K562 (cell line): ENCODE data around the gene PDCL3. TPM values are rescaled to one million over a fixed set of nuclear protein-coding genes. Genes with fewer than 3 reads are reported as not detected.
A peak's percentile ranks its signal among the peaks of the same experiment; 100 is the strongest.

Experiments
- BRCA1 ChIP-seq, 2 experiments: fragments of 450-650 bp in 1 of 2; sonication (generic) in 1 of 2; formaldehyde crosslinking in 1 of 2; IDR thresholded peaks; 2 replicates each; pipeline versions ENCODE4 v1.5.0 to v1.6.1; 2017 to 2020; ENCODE audit warnings: mild to moderate bottlenecking in 1 of 2, missing genetic modification reagents in 1 of 2
- CREM ChIP-seq: IDR thresholded peaks from 2 replicates; pipeline ENCODE4 v1.6.1; 2014; ENCODE audit warnings: antibody characterized with exemption, low read depth
- ETV5 ChIP-seq: sonication (generic); formaldehyde crosslinking; IDR thresholded peaks from 2 replicates; pipeline ENCODE4 v1.4.0; 2020; ENCODE audit warnings: low read depth, mild to moderate bottlenecking, missing genetic modification reagents
- GMEB1 ChIP-seq: fragments of 250-450 bp; sonication (Bioruptor Pico); IDR thresholded peaks from 2 replicates; pipeline ENCODE4 v1.4.0; 2020; ENCODE audit warnings: mild to moderate bottlenecking
- HLTF ChIP-seq: fragments of 450-650 bp; IDR thresholded peaks from 2 replicates; pipeline ENCODE4 v1.6.1; 2016
- KHSRP ChIP-seq: fragments of 450-650 bp; IDR thresholded peaks from 2 replicates; pipeline ENCODE4 v1.6.1; 2017
- MAFF ChIP-seq: IDR thresholded peaks from 2 replicates; pipeline ENCODE4 v1.6.1; 2012; ENCODE audit warnings: low read length, improper control_type of control experiment
- MCM2 ChIP-seq: fragments of 450-650 bp; IDR thresholded peaks from 2 replicates; pipeline ENCODE4 v1.6.1; 2017; ENCODE audit warnings: low read depth, mild to moderate bottlenecking
- MEF2A ChIP-seq: IDR thresholded peaks from 2 replicates; pipeline ENCODE4 v1.6.1; 2011; ENCODE audit warnings: low read depth, mild to moderate bottlenecking, low read length, moderate library complexity; ENCODE audit not compliant: control insufficient read depth
- MEIS2 ChIP-seq: fragments of 450-650 bp; IDR thresholded peaks from 2 replicates; pipeline ENCODE4 v1.6.1; 2014; ENCODE audit warnings: mild to moderate bottlenecking; ENCODE audit not compliant: partially characterized antibody
- NBN ChIP-seq: fragments of 450-650 bp; IDR thresholded peaks from 2 replicates; pipeline ENCODE4 v1.6.1; 2016; ENCODE audit warnings: low read depth, mild to moderate bottlenecking
- PTRF ChIP-seq: fragments of 450-650 bp; IDR thresholded peaks from 2 replicates; pipeline ENCODE4 v1.6.1; 2016; ENCODE audit warnings: mild to moderate bottlenecking, missing genetic modification characterization, missing compliant biosample characterization
- RBBP5 ChIP-seq: fragments of 200-600 bp; sonication (generic); IDR thresholded peaks from 2 replicates; pipeline ENCODE4 v1.6.1; 2012; ENCODE audit warnings: borderline replicate concordance, mild to moderate bottlenecking, low read length, control low read depth, inconsistent platforms; ENCODE audit not compliant: insufficient read depth, poor library complexity, severe bottlenecking
- TAF9B ChIP-seq: fragments of 450-650 bp; IDR thresholded peaks from 2 replicates; pipeline ENCODE4 v1.6.1; 2018; ENCODE audit warnings: mild to moderate bottlenecking; ENCODE audit not compliant: partially characterized antibody
- TEAD1 ChIP-seq, 2 experiments: fragments of 450-650 bp in 1 of 2; sonication (generic) in 1 of 2; formaldehyde crosslinking; IDR thresholded peaks; 2 replicates each; pipeline versions ENCODE4 v1.4.0 to v1.8.0; 2020 to 2022; ENCODE audit warnings: mild to moderate bottlenecking in 2 of 2, missing genetic modification reagents in 1 of 2
- TEAD4 ChIP-seq, 2 experiments: sonication (generic) in 1 of 2; formaldehyde crosslinking in 1 of 2; IDR thresholded peaks; 2 replicates each; pipeline versions ENCODE4 v1.6.1 to v1.8.0; 2012 to 2022; ENCODE audit warnings: borderline replicate concordance in 1 of 2, inconsistent platforms in 1 of 2, low read length in 1 of 2, mild to moderate bottlenecking in 1 of 2, missing genetic modification reagents in 1 of 2
- TFAM ChIP-seq: fragments of 250-450 bp; sonication (Bioruptor Pico); conservative IDR thresholded peaks from 2 replicates; pipeline ENCODE4 v1.5.0; 2021; ENCODE audit warnings: mild to moderate bottlenecking, moderate library complexity
- ZBED1 ChIP-seq: IDR thresholded peaks from 2 replicates; pipeline ENCODE4 v1.6.1; 2014
- ZBTB17 ChIP-seq: fragments of 450-650 bp; formaldehyde crosslinking; IDR thresholded peaks from 2 replicates; pipeline ENCODE4 v1.4.0; 2020; ENCODE audit warnings: mild to moderate bottlenecking
- ZFP36 ChIP-seq: fragments of 150-350 bp; IDR thresholded peaks from 2 replicates; pipeline ENCODE4 v1.6.1; 2018; ENCODE audit warnings: low read length, low read depth; ENCODE audit not compliant: partially characterized antibody
- polyA plus RNA-seq, 8 experiments: library from polyadenylated mRNA; depleted of rRNA in 4 of 8; stranded (reverse) in 5 of 8; unstranded in 3 of 8; fragments of >200 nt; fragmentation: Nextera tagmentation in 2 of 8; fragmentation: Illumina TruSeq in 1 of 8; extraction: Ambion mirVana in 2 of 8; extraction: Trizol in 1 of 8; gene quantifications; 2 replicates each; pipeline versions ENCODE4 v1.2.1 to v1.2.3, GENCODE V29; 2011 to 2014; ENCODE audit warnings: inconsistent platforms in 1 of 8, missing spikeins in 1 of 8
- total RNA-seq, 7 experiments: library from RNA; depleted of rRNA in 6 of 7; stranded (reverse); fragments of >200 nt in 6 of 7; fragmentation: Illumina TruSeq in 2 of 7; extraction: Trizol in 2 of 7; gene quantifications; 2 replicates each; pipeline versions ENCODE4 v1.2.1 to v1.2.3, GENCODE V29; 2011 to 2021; ENCODE audit warnings: low replicate concordance in 1 of 7
- TF ChIP-seq, protein P1 (sequence below): IDR thresholded peaks from 3 replicates; pipeline ENCODE4 v1.6.1; 2011; ENCODE audit warnings: borderline replicate concordance, mild to moderate bottlenecking, moderate library complexity; ENCODE audit not compliant: insufficient read length; ENCODE audit errors: extremely low read depth
- TF ChIP-seq, protein P2 (sequence below): fragments of 250-450 bp; sonication (Bioruptor Pico); IDR thresholded peaks from 2 replicates; pipeline ENCODE4 v1.6.1; 2021; ENCODE audit warnings: mild to moderate bottlenecking

Gene PDCL3
- total and polyA plus RNA-seq, 9 of the 15 experiments (the other 6 are each of a cell fraction or from before 2014, with no cell fraction given) = 16.6 to 76.7 (median 26.9) TPM

GRCh38 chr2:100562613-100563406, at the start of gene PDCL3 (continued):
- TF ChIP-seq PTRF (tag) (no peak), ETV5 (CRISPR knock-in tag) (peak; percentile 84), CREM (peak; percentile 92), ZBED1 (no peak), MCM2 (no peak), MEIS2 (peak; percentile 78), TEAD1 (CRISPR knock-in tag; IDR thresholded peaks at IDR 0.05) (peak in 1 of 2 experiments; percentile 21; a peak in 1 of 4 replicates), KHSRP (no peak), MEF2A (0 out of 2 replicates have a peak, but pooled peaks have one; percentile 7), NBN (0 out of 2 replicates have a peak, but pooled peaks have one; percentile 63), HLTF (0 out of 2 replicates have a peak, but pooled peaks have one; percentile 4), TEAD4 (IDR thresholded peaks at IDR 0.05; ENCODE audit: low read length) (no peak), TEAD4 (CRISPR knock-in tag; IDR thresholded peaks at IDR 0.05; ENCODE audit: borderline replicate concordance) (no peak), ZBTB17 (CRISPR knock-in tag) (0 out of 2 replicates have a peak, but pooled peaks have one; percentile 49), MAFF (no peak), ZFP36 (peak; percentile 59), TFAM (CRISPR knock-in tag) (no peak), TAF9B (peak; percentile 62), GMEB1 (CRISPR knock-in tag) (peak; percentile 55; the same call in 1 of the 2 replicates), BRCA1 (IDR thresholded peaks at IDR 0.05) (no peak), BRCA1 (CRISPR knock-in tag; IDR thresholded peaks at IDR 0.05) (no peak), RBBP5 (peak; percentile 63)
- TF ChIP-seq, protein P1, sequence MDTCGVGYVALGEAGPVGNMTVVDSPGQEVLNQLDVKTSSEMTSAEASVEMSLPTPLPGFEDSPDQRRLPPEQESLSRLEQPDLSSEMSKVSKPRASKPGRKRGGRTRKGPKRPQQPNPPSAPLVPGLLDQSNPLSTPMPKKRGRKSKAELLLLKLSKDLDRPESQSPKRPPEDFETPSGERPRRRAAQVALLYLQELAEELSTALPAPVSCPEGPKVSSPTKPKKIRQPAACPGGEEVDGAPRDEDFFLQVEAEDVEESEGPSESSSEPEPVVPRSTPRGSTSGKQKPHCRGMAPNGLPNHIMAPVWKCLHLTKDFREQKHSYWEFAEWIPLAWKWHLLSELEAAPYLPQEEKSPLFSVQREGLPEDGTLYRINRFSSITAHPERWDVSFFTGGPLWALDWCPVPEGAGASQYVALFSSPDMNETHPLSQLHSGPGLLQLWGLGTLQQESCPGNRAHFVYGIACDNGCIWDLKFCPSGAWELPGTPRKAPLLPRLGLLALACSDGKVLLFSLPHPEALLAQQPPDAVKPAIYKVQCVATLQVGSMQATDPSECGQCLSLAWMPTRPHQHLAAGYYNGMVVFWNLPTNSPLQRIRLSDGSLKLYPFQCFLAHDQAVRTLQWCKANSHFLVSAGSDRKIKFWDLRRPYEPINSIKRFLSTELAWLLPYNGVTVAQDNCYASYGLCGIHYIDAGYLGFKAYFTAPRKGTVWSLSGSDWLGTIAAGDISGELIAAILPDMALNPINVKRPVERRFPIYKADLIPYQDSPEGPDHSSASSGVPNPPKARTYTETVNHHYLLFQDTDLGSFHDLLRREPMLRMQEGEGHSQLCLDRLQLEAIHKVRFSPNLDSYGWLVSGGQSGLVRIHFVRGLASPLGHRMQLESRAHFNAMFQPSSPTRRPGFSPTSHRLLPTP = no peak
- TF ChIP-seq, protein P2, sequence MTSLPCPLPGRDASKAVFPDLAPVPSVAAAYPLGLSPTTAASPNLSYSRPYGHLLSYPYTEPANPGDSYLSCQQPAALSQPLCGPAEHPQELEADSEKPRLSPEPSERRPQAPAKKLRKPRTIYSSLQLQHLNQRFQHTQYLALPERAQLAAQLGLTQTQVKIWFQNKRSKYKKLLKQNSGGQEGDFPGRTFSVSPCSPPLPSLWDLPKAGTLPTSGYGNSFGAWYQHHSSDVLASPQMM (CRISPR knock-in tag) = no peak
